Progenitor cell of endocrine pancreas (in vitro differentiated cells): Measurements from ENCODE around the gene WASHC3. TPM values are rescaled to one million over a fixed set of nuclear protein-coding genes. Genes with fewer than 3 reads are reported as not detected.

ENCODE experiments used
- DNase-seq: peaks from one replicate; pipeline ENCODE4 v3.0.0; 2021; ENCODE audit warnings: low spot score; ENCODE audit not compliant: unreplicated experiment
- H3K27ac Mint-ChIP-seq: 2 replicates; pipeline ENCODE4 v1.8.0; 2021; ENCODE audit warnings: mild to moderate bottlenecking, moderate library complexity, mixed read lengths
- H3K27me3 Mint-ChIP-seq: 2 replicates; pipeline ENCODE4 v1.8.0; 2021; ENCODE audit warnings: mixed read lengths
- H3K36me3 Mint-ChIP-seq: 2 replicates; pipeline ENCODE4 v1.8.0; 2022; ENCODE audit warnings: mixed read lengths; ENCODE audit not compliant: insufficient read depth
- H3K4me1 Mint-ChIP-seq: 2 replicates; pipeline ENCODE4 v1.8.0; 2021; ENCODE audit warnings: low read depth, mixed read lengths
- H3K4me3 Mint-ChIP-seq: 2 replicates; pipeline ENCODE4 v1.8.0; 2021; ENCODE audit warnings: low read depth, mild to moderate bottlenecking, moderate library complexity, mixed read lengths
- H3K9me3 Mint-ChIP-seq: 2 replicates; pipeline ENCODE4 v1.8.0; 2021; ENCODE audit warnings: low read depth, mixed read lengths
- total RNA-seq: library from RNA; stranded (reverse); gene quantifications from 2 replicates; pipeline ENCODE4 v1.2.1, GENCODE V29; 2021
- TF ChIP-seq, protein P1 (sequence below): fragments of 200-600 bp; sonication (generic); IDR thresholded peaks from one replicate; pipeline ENCODE4 v1.5.0; 2021; ENCODE audit warnings: antibody characterized with exemption, mild to moderate bottlenecking; ENCODE audit not compliant: unreplicated experiment

The WASHC3 gene
- total RNA-seq, 1 donor from 2014 or later: 16.8 TPM

DNA sequence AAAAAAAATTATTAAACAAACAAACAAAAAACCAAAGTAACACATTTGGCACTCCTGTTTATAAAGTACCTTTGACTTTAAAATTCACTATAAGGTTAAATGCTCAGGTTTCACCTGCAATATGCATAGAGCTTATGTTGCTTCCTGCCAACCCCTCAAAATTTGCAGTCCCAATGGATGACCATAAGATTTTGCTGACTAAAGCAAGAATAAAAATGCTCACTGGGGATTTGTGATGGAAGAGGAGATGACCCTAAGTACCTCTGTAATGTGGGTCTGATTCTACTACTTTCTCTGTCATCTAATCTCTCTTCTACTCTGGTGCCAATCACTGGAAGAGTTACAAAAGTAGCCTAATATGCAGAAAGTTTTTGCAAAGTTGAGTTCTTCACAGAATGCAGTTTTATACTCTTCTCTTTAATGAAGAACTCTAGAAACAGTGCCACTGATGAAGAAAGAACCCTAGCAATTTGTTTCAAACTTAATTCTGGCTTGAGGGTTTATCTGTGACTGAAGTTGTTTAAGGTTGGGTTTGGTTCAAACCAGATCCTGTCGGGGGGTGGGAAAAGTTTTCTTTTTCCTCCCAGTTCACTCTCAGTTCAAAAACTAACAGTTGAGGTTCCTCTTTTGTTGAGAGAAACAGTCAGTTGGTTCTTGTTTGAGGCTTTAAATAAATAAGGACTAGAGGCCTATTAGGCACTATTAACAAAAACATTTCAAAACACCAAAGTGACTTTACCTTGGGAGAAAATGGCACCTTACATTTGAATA, 10.9 kb downstream of the WASHC3 start:
- DNase-seq: no peak
- Mint-ChIP-seq H3K27ac (no peak overlapping the region), H3K36me3 (peaks cover 7% of the 10 kb centered on the region), H3K27me3 (peaks cover 24% of the 10 kb centered on the region), H3K4me3 (no peak overlapping the region), H3K4me1 (peaks cover 11% of the 10 kb centered on the region), H3K9me3 (no peaks in the 10 kb centered on the region)
- TF ChIP-seq, protein P1, sequence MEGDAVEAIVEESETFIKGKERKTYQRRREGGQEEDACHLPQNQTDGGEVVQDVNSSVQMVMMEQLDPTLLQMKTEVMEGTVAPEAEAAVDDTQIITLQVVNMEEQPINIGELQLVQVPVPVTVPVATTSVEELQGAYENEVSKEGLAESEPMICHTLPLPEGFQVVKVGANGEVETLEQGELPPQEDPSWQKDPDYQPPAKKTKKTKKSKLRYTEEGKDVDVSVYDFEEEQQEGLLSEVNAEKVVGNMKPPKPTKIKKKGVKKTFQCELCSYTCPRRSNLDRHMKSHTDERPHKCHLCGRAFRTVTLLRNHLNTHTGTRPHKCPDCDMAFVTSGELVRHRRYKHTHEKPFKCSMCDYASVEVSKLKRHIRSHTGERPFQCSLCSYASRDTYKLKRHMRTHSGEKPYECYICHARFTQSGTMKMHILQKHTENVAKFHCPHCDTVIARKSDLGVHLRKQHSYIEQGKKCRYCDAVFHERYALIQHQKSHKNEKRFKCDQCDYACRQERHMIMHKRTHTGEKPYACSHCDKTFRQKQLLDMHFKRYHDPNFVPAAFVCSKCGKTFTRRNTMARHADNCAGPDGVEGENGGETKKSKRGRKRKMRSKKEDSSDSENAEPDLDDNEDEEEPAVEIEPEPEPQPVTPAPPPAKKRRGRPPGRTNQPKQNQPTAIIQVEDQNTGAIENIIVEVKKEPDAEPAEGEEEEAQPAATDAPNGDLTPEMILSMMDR: no peak

GRCh38 chr12:102043928-102044327, 17.9 kb downstream of the WASHC3 start:
- DNase-seq: no peak
- H3K4me3 Mint-ChIP-seq: no peak overlapping the region
- H3K36me3 Mint-ChIP-seq: peaks cover 3% of the 10 kb centered on the region
- H3K4me1 Mint-ChIP-seq: no peaks in the 10 kb centered on the region
- TF ChIP-seq, protein P1: no peak
- no peaks in the 10 kb centered on the region for H3K9me3 Mint-ChIP-seq
- no peaks in the 10 kb centered on the region for H3K27me3 Mint-ChIP-seq
- no peak overlapping the region for H3K27ac Mint-ChIP-seq

- TF ChIP-seq, protein P1: no peak
- no peak overlapping the region for H3K27ac Mint-ChIP-seq
- H3K4me3 Mint-ChIP-seq: no peak overlapping the region
- H3K27me3 Mint-ChIP-seq: peaks cover 12% of the 10 kb centered on the region
- H3K36me3 Mint-ChIP-seq: peaks cover 9% of the 10 kb centered on the region
- DNase-seq: no peak
- H3K9me3 Mint-ChIP-seq: no peaks in the 10 kb centered on the region
- H3K4me1 Mint-ChIP-seq: peaks cover 6% of the 10 kb centered on the region
These were observed 27.6 kb downstream of the WASHC3 start for GRCh38 chr12:102033991-102034745.

DNA sequence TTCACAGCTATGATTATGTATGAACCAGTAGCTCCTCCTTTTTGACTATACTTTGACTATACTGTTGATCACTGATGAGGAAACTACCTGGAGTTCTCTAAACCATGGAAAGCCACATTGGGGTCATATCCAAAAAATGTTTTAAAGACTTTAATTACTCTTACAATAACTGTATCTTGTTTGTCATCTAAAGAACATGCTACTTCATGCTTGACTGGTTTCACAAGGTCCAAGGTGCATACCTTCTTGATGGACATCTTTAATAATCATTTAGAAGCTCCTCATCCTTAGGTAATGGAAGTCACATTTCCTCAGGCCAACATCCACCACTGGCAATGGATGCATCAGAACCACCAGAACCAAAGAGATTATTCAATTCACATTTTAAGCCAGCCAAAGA, 29.9 kb downstream of the WASHC3 start:
- Mint-ChIP-seq H3K27me3 (peaks cover 12% of the 10 kb centered on the region), H3K27ac (no peak overlapping the region), H3K9me3 (no peaks in the 10 kb centered on the region), H3K4me1 (peaks cover 6% of the 10 kb centered on the region), H3K4me3 (no peak overlapping the region), H3K36me3 (peaks cover 8% of the 10 kb centered on the region)
- DNase-seq: no peak
- TF ChIP-seq, protein P1: no peak

DNA sequence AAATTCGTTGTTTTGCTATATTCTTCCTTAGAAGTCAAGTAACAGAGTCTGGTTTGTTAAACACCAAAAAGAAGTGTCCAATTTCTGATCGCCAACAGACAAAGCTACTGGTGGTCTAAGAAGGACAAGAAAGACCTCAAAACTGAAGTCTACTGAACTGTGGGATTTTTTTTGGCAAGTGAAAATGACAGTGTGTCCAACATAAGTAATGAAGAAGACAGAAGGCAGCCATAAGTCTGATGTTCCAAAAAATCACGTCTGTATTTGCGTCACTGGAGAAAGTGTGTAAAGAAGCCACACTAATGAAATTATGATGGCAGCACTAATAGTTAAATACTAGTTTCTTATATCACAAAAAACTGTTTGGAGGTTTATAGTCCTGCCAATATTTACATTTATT, 32.6 kb downstream of the WASHC3 start:
- Mint-ChIP-seq H3K27ac (no peak overlapping the region), H3K27me3 (peaks cover 8% of the 10 kb centered on the region), H3K4me1 (peaks cover 6% of the 10 kb centered on the region), H3K4me3 (no peak overlapping the region), H3K9me3 (no peaks in the 10 kb centered on the region), H3K36me3 (peaks cover 3% of the 10 kb centered on the region)
- no peak for DNase-seq
- TF ChIP-seq, protein P1: no peak
